ENCODE measurements around the gene PATJ.
"Not testable (repeated sequence)": the region's sequence is repeated elsewhere in the genome, so short reads cannot be mapped to it uniquely, and the experiment has no call there.

GRCh38 chr1:61837607-61838006 lies 95.3 kb downstream of the PATJ start:
- TF ChIP-seq ESRRG (CRISPR knock-in tag; IDR thresholded peaks at IDR 0.05); BACH2 (CRISPR knock-in tag; IDR thresholded peaks at IDR 0.05; ENCODE audit: borderline replicate concordance): not testable (repeated sequence)
